ENCODE data around the gene KCNQ1. TPM values are rescaled to one million over a fixed set of nuclear protein-coding genes. Genes with fewer than 3 reads are reported as not detected.

The KCNQ1 gene
- total RNA-seq, 1 experiment from 2014 or later = not detected

DNA sequence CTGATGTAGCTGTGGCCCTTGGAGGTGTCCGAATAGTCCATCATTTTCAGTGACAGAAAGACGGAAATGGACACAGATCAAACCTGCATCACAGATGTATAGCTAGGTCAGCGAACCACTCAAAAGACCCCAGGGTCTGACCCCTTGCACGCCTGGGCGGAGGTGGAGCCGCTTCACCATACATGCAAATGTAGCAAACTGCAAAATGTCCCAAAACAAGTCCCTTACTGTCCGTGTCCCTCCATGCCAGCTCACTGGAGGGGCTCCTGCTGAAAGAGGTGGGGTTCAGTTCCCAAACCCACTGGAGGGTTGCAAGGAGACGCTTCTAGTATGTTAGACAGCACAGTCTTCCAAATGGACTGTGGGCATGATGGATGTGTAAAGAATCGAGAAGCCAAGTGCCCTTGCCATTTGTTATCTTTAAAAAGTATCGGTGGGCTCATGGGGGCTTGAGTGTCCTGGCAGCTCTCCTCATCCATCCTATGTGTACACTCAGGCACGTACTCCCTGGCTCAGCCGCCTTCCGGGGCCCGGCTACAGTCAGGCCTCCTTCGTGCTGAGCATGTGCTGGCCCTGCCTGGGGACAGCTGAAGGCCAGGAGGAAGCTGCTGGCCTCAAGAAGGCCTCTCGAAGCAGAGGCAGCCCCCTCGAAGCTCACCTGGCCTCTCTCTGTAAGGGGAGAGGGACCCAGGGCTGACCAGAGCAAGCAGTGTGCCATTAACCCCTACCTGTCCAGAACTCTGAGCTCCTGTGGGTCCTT, 275.2 kb downstream of the KCNQ1 start:
- DNase-seq (ENCODE audit: extremely low read depth, low read depth) = no peak

DNA sequence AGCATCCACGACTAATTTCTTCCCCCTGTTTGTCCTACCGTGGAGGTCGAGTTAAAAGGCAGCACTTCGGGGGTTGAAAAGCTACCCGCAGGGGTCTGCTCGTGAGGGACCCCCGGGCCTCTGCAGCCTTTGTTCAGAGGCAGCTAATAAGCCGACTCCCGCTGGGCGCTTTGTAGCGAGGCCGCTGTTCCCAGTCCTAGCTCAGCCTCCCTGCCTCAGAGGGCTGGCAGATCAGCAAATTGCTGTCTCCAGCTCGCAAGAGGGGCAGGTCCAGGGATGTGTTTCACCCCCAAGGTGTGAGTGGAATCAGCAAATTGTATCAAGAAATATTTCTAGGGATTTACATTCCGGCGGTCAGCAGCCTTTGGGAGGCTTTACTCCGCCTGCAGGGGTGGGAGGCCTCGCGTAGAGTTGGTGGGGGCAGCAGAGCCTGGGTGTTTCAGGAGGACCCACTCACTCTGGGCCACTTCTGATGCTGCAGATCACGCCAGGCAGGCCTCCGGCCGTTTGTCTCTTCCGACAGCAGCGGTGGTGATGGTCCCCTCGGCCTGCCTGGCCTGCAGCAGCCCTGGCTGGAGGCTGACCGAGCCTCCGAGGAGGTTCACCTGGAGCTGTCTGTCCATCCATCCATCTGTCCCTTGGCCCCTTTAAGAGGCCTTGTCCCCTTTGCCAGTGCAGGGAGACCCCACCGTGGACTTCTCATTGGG, 276.6 kb downstream of the KCNQ1 start:
- no peak for DNase-seq (ENCODE audit: extremely low read depth, low read depth)

DNA sequence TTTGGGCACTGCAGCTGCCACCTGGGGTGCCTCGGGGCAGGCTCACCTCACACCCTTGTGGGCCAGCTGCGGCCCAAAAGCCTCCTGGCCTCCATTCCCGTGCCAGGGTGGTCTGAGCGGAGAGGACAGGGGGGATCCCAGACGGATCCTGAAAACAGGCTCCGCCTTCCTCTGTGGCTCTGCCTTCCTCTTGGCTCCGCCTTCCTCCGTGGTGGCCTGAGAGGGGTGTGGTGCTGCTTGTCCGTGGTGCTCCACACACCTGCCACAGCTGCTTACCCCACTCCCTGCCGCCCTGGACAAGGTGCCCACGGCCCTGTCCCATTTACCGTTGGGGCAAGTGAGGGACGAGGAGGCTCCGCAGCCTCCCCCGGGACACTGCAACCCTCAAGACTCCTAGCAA, 278.1 kb downstream of the KCNQ1 start:
- DNase-seq (ENCODE audit: extremely low read depth, low read depth) = no peak

DNA sequence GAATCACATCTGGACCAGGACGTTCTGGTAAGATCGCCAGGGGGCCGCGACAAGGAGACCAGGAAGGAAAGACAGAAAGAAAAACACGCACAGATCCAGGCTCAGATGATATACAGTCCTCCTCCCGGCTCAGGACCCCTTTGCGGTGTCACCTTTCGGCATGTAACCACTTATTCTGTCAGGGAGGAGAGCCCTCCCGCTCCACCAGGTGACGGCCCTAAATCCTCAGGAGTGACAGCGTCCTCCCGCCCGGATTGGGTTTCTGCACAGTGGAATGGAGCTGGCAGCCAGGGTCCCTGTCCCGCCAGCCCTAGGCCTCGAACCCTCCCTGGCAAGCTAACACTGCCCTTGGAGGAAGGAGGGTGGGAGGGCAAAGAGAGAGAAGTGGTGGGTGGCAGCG, 279.3 kb downstream of the KCNQ1 start:
- DNase-seq (ENCODE audit: extremely low read depth, low read depth) = no peak

DNA sequence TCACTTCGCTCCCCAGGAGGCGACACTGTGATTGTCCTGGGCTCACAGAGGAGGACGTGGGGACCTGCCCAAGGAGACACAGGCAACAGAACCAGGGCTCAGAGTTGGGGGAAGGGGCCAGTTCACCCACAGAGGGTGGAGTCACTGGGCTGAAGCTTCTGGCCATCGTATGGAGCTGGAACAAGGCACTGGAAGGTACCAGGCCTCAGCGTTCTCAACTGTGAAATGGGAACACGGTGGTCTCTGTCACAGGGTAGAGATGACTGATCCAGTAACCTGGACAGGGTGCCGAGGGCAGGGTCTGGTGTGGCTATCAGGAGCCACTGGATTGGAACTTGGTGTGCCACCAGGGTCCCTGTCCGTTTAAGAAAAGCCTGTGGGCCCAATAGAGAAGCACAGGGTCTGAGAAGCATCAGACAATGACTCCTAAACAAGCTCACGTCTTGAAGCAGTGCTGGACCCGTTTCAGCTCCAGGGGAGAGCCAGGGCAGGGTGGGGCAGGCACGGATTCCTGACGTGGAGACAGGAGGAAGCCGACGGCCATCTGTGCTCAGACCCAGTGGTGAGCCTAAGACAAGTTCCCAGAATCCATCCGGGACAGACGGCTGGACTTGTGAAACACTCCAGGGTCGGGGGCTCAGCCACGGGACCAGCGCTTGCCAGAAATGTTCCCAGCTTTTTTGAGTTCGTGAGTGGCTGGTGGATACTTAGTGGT, 280.0 kb downstream of the KCNQ1 start:
- no peak for DNase-seq (ENCODE audit: extremely low read depth, low read depth)

DNA sequence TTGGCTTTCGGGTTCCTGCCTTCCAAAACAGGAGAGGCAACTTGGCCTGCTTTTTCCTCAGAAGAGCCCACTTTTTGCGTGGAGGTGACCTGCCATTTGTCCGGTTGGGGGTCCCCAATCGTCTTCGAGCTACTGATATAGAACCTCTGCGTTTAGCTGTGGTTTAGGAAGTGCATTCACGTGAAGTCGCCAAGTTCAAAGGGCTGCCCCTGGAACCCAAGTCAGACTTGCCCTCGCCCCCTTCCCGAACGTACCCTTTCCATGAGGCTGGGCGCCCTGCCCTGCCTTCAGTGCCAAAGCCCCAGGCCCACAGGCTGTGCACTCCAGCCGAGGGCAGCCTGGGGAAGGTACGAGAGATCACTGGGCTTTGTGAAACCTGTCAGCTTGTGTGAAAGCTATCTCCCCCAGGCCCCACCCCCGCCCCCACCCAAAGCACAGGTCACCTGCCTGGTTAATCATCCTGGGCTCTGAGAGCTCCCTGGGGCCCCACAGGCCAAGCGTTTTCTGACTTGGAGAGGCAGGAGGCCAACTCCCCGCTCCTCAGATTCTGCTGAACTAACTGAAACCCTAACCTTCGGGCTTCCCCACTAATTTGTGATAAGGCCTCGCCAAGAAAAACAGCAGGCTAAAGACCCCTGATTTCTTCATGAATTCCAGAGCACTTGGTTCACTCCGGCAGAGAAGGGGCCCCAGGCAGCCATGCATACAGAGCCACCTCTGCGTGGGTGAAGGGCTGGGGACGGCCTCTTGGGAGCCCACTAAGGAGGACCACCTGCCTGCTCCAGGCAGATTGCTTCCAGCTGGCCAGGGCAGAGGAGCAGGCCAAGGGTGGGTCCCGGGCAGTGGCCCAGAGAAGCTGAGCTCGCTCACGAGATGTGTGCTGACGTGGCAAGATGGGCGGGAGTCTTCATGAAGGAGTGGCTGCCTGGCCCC, 280.8 kb downstream of the KCNQ1 start:
- DNase-seq (ENCODE audit: extremely low read depth, low read depth) = no peak

DNA sequence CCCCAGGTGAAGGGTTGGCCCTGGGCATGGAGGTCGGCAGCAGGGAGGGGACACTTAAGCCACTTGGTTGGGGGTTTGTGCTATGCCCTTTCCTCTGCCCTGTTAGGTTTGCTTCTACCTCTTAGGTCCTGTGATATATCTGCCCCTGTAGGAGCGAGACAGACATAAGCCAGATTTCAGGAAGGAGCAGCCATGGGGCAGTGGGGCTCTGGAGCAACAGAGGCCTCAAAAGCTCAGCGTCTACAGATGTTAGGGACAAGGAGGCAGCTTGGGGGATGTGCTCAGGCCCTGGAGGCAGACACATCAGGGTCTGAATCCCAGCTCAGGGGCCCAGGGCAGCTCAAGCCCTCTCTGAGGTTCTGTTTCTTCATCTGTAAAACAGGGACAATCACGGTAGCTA, 282.2 kb downstream of the KCNQ1 start:
- DNase-seq (ENCODE audit: extremely low read depth, low read depth) = no peak

DNA sequence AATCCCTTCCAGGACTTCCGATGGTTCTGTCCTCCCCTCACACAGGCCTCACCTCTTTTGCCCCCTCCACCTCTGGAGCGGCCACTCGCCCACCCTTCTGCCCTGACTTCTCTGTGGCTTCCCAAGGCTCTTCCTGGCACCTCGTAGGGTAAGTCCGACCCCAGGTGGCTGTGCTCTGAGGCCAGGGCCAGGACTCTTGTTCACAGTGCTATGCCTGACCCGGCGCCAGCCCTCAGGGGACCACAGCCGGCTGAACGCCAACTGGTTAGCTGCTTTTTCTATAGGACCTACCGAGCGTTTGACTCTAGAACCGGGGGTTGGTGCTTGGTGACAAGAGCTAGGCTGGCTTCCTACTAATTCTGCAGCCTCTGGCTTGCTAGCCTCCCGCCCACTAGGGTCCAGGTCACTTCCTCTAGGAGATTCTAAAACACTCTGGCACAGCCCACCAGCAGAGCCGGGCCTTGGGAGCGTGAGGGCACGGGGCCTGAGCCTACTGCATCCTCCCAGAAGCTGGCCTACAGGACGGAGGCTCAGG, 283.4 kb downstream of the KCNQ1 start:
- no peak for DNase-seq (ENCODE audit: extremely low read depth, low read depth)

DNA sequence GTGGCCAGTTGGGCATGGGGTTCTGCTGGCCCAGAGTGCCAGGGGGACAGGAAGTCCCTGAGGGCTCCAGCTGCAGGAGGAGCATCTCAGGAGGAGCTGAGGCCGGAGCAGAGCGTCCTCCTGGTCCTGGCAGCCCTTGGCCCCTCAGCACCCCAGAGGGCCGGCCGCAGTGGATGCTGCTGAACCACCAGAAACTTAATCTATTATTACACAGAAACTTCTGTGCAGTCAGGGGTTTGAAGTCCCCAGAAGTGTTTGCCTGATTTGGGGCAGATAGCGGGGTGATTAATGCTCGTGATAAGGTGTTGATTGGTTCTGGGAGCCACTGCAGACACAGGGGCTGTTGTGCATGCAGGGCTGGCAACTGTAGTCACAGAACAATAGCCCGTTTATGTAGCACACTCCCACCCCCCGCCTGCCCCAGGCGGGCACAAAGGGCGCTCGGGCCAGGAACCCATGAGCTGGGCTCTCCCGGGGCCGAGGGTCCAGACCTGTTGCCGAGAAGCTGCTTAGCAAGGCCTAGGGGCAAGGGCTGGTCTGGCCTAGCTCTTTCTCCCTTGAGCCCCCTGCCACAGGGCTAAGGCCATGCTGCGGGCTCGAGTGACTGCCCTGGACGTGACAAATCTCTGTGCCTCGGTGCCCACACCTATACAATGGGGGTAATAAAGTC, 284.0 kb downstream of the KCNQ1 start:
- no peak for DNase-seq (ENCODE audit: extremely low read depth, low read depth)

DNA sequence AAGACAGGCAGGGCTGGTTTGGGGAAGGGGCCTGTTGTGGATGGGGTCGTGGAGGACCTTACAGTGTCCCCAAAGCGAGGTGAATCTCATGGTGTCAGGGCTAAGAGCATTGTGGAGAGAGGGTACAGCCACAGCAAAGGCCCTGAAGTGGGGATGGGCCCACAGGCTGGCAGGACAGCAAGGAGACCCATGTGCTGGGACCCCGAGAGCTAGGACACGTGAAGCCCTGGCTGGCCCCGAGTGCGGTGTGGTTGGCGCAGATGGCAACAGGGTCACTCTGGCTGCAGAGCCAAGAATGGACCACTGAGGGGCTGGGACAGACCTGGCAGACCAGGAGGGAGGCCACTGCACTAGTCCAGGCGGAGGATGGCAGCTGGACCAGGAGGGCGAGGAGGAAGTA, 285.0 kb downstream of the KCNQ1 start:
- DNase-seq (ENCODE audit: extremely low read depth, low read depth) = no peak

DNA sequence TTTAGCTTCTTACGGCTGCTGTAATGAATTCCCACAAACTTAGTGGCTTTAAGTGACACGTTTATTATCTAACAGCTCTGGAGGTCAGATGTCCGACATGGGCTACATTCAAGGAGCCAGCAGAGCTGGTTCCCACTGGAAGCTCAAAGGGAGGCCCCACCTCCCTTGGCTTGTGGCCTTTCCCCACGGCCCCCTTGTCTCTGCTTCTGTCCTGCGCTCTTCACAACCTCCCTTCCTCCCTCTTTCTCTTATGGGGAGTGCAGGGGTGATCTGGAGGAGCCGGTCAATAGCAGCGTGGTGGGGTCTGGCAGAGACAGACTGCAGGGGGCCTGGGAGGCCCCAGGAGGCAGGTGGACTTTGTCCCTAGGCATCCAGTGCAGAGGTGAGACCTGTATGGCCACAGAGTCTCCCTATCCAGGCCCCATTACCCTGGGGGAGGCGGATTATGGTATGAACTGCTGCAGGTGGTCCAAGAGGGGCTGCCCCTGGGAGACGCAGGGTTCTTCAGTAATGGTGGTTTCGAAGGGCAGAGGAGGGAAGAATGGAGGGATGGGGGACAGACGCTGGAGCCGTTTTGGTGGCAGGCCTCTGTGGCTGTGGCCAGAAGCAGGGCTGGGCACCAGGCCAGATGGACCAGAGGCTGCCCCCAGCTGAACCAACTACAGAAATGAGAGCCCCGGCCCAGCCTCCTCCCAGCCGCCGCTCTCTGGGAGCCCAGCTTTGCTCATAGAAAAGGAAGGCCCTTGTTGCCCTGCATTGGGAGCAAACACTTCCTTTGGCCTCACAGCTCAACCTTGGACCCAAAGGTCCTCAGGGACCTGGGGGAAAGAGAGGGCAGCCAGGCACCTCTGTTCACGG, 285.7 kb downstream of the KCNQ1 start:
- DNase-seq (ENCODE audit: extremely low read depth, low read depth) = no peak

DNA sequence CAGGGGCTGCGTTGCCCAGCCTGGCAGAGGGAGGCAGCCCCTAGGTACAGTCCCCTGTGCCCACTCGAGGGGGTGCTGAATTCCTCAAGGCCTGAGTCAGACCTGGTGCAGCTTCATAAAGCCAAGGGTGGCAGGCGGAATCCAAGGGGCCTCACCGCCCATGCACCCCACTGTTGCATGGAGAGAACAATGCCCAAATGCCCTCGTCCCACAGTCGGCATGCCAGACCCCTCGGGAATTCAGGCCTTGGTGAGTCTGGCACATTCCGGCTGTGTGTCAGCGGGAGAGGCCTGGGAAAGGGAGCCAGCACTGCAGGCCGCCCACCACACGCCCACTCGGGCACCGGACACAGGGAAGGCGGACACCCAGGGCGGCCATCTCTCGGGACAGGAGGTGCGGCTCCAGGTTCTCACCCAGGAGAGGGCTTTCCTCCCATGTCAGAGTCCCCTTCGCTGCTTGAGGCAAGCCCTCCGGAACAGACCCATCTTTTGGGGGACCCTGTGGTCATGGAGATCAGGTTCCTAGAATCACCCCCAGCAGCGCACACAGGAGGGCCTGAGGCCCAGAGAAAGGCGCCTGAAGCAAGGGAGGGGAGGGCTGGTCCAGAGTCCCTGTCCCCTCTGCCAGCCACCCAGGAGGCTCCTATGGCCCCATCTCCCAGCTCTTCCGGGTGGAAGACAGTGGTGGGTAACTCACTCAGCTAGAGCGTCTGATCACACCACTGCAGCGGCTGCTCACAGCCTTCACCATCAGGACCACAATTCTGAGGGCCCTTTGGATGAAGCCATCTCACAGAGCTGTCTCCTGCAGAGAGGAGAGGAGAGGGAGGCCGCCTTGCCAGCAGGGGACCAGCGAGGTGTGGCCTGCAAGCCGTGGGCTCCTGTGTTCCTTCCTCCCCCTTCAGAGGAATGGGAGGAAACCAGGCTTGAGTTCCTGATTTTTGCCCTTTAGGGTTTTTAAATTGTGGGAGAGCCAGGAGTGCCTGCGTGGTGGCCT, 286.6 kb downstream of the KCNQ1 start:
- no peak for DNase-seq (ENCODE audit: extremely low read depth, low read depth)

DNA sequence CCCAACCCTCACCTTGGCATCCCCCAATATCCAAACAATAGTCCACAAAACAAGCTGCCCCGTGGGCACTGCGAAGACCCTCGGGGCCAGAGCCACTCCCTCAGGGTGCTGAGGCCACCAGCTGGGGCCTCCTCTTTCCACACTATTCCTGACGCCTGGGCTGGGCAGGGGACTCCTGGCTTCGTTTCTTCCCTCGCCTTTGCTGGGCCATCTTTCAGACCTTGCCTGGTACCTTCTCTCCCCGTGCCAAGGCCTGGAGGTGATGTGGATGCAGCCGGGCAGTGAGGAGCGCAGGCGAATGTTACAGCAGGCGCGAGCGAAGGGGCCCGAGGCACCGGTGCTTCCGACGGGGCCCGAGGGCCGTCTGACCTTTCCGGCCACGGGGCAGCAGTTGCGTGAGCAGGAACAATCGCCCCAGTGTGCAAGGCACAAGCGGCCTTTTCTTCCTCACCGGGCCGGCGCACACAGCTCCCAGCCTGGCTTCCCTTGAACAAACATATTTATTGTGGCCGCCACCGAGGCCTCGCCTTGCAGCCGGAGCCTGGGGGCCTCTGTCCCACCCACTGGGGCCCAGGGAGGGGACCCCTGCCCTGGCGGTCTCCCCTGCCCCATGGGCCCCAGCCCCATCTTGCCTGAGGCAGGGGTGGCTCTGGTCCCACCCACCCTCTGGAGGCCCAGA, 287.6 kb downstream of the KCNQ1 start:
- no peak for DNase-seq (ENCODE audit: extremely low read depth, low read depth)

DNA sequence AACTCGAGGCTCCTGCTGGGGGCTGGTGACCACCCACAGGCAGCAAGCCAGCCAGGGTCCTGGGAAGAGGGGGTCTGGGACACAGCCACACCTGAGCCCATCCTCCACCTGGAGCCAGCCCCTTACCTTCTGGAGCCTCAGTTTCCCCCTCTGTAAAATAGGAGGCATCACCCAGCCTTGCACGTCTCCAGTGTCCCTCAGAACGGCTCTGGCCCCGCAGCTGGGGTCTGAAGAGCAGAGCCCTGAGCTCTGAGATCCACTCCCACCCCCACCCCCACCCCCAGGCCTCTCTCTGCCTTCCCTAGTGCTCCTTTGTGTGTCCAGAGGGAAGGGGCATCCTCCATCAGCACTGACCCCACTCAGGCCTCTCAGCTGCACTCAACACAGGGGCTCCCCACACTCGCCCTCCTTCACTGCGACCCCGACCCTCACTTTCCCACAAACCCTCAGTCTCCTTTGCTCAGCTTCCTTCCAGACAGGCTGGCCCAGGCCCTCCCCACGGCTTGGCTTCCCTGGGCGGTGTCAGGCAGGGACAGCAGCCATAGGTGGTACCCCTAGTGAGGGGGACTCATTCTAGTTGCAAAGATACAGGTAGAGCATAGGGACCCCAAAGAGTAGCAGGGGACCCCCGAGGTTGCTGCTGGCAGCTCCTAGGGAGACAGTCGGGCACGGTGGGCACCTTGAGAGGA, 288.3 kb downstream of the KCNQ1 start:
- no peak for DNase-seq (ENCODE audit: extremely low read depth, low read depth)

DNA sequence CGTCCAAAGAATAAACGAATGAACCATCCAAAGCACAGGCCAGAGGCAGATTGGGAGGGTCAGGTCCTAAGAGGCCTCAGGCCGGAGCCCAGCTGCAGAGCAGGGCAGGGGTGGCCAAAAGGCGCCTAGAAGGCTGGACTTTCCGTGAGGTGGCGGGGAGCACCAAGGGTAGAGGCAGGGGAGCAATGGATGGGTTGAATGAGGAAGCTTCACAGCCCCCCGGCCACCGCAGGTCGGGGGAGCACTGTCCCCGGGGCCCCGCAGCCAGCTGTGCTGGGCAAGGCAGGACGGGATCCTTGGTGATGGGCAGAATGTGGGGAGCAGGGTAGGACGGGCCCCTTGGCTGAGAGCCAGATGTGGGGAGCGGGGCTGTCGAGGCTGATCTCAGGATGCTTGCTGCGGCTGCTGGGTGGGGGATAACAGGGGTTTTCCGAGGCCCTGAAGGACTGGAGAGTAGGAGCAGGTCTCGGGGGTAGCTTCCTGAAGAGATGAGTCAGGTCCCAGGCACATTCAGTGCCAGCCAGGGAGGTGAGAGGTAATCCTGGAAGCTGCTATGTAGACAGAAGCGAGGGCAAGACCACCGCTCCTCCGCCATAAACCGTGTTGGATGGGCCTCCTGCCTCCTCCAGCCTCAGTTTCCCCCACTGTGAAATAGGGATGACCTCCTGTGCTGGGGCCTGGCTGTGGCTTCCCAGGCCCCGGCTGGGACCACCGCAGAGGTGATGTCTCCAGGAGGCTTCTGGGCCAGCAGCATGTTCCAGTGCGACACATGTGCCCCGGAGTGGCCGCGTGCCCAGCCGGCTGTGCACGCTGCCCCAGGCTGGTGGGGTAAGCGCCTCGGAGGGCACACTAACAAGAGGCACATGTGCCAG, 289.6 kb downstream of the KCNQ1 start:
- DNase-seq (ENCODE audit: extremely low read depth, low read depth) = no peak
